Stimulated activated naive CD8-positive, alpha-beta T cell treated with anti-CD3 and anti-CD28 coated beads, Interleukin-15, Interleukin-2, amounts not matched to agents 100 ng/mL and 50 ng/mL, for 24 hours (primary cell): ENCODE results near the gene DISC1.

Experiments
- H3K27ac Mint-ChIP-seq: one replicate; pipeline ENCODE4 v1.8.0; 2021; ENCODE audit warnings: mild to moderate bottlenecking, mixed read lengths
- H3K27me3 Mint-ChIP-seq: one replicate; pipeline ENCODE4 v1.8.0; 2021; ENCODE audit warnings: mixed read lengths
- H3K36me3 Mint-ChIP-seq: one replicate; pipeline ENCODE4 v1.8.0; 2021; ENCODE audit warnings: low read depth, mixed read lengths
- H3K4me1 Mint-ChIP-seq: one replicate; pipeline ENCODE4 v1.8.0; 2021; ENCODE audit warnings: low read depth, mixed read lengths
- H3K4me3 Mint-ChIP-seq: one replicate; pipeline ENCODE4 v1.8.0; 2021; ENCODE audit warnings: mild to moderate bottlenecking, mixed read lengths
- H3K9me3 Mint-ChIP-seq: one replicate; pipeline ENCODE4 v1.8.0; 2021; ENCODE audit warnings: mixed read lengths

DISC1 gene

GRCh38 chr1:231808990-231809389 is 182.4 kb downstream of the DISC1 start:
- Mint-ChIP-seq H3K36me3 (no peaks in the 10 kb centered on the region), H3K4me3 (no peak overlapping the region), H3K27me3 (no peaks in the 10 kb centered on the region), H3K27ac (no peak overlapping the region), H3K9me3 (no peaks in the 10 kb centered on the region), H3K4me1 (no peaks in the 10 kb centered on the region)

- Mint-ChIP-seq H3K4me3 (no peak overlapping the region), H3K27ac (no peak overlapping the region), H3K9me3 (no peaks in the 10 kb centered on the region), H3K27me3 (no peaks in the 10 kb centered on the region), H3K36me3 (no peaks in the 10 kb centered on the region), H3K4me1 (no peaks in the 10 kb centered on the region)
Observed at GRCh38 chr1:231810415-231810814, 183.8 kb downstream of the DISC1 start.

GRCh38 chr1:231814021-231814420 is 187.4 kb downstream of the DISC1 start:
- Mint-ChIP-seq H3K4me1 (no peaks in the 10 kb centered on the region), H3K27ac (no peak overlapping the region), H3K9me3 (no peaks in the 10 kb centered on the region), H3K36me3 (peaks cover 18% of the 10 kb centered on the region), H3K4me3 (no peak overlapping the region), H3K27me3 (no peaks in the 10 kb centered on the region)

- no peaks in the 10 kb centered on the region for H3K27me3 Mint-ChIP-seq
- H3K27ac Mint-ChIP-seq: no peak overlapping the region
- no peaks in the 10 kb centered on the region for H3K9me3 Mint-ChIP-seq
- H3K4me3 Mint-ChIP-seq: no peak overlapping the region
- peaks cover 18% of the 10 kb centered on the region for H3K36me3 Mint-ChIP-seq
- no peaks in the 10 kb centered on the region for H3K4me1 Mint-ChIP-seq
Observed at GRCh38 chr1:231814521-231814920, 187.9 kb downstream of the DISC1 start.

- H3K36me3 Mint-ChIP-seq: peaks cover 18% of the 10 kb centered on the region
- no peak overlapping the region for H3K4me3 Mint-ChIP-seq
- H3K9me3 Mint-ChIP-seq: no peaks in the 10 kb centered on the region
- H3K27me3 Mint-ChIP-seq: no peaks in the 10 kb centered on the region
- no peaks in the 10 kb centered on the region for H3K4me1 Mint-ChIP-seq
- H3K27ac Mint-ChIP-seq: no peak overlapping the region
Observed at GRCh38 chr1:231817801-231818200, 191.2 kb downstream of the DISC1 start.

GRCh38 chr1:231818337-231818736 is 191.7 kb downstream of the DISC1 start:
- H3K27me3 Mint-ChIP-seq: no peaks in the 10 kb centered on the region
- no peaks in the 10 kb centered on the region for H3K4me1 Mint-ChIP-seq
- no peak overlapping the region for H3K4me3 Mint-ChIP-seq
- no peak overlapping the region for H3K27ac Mint-ChIP-seq
- H3K36me3 Mint-ChIP-seq: peaks cover 18% of the 10 kb centered on the region
- H3K9me3 Mint-ChIP-seq: no peaks in the 10 kb centered on the region

GRCh38 chr1:231821281-231821680 is 194.7 kb downstream of the DISC1 start:
- H3K4me1 Mint-ChIP-seq: no peaks in the 10 kb centered on the region
- H3K27ac Mint-ChIP-seq: no peak overlapping the region
- H3K9me3 Mint-ChIP-seq: no peaks in the 10 kb centered on the region
- no peak overlapping the region for H3K4me3 Mint-ChIP-seq
- H3K36me3 Mint-ChIP-seq: peaks cover 14% of the 10 kb centered on the region
- no peaks in the 10 kb centered on the region for H3K27me3 Mint-ChIP-seq

- no peaks in the 10 kb centered on the region for H3K9me3 Mint-ChIP-seq
Observed at GRCh38 chr1:231822041-231822440, 195.5 kb downstream of the DISC1 start.

GRCh38 chr1:231826566-231826965 is 200.0 kb downstream of the DISC1 start:
- H3K4me3 Mint-ChIP-seq: no peak overlapping the region
- no peak overlapping the region for H3K27ac Mint-ChIP-seq
- H3K4me1 Mint-ChIP-seq: no peaks in the 10 kb centered on the region

More at GRCh38 chr1:231822041-231822440, 195.5 kb downstream of the DISC1 start:
- no peak overlapping the region for H3K27ac Mint-ChIP-seq
- no peaks in the 10 kb centered on the region for H3K27me3 Mint-ChIP-seq
- no peak overlapping the region for H3K4me3 Mint-ChIP-seq
- peaks cover 10% of the 10 kb centered on the region for H3K36me3 Mint-ChIP-seq
- H3K4me1 Mint-ChIP-seq: no peaks in the 10 kb centered on the region

GRCh38 chr1:231827337-231828105 is 200.9 kb downstream of the DISC1 start:
- no peaks in the 10 kb centered on the region for H3K9me3 Mint-ChIP-seq
- H3K27me3 Mint-ChIP-seq: no peaks in the 10 kb centered on the region
- no peak overlapping the region for H3K4me3 Mint-ChIP-seq
- no peak overlapping the region for H3K27ac Mint-ChIP-seq
- H3K4me1 Mint-ChIP-seq: no peaks in the 10 kb centered on the region
- no peaks in the 10 kb centered on the region for H3K36me3 Mint-ChIP-seq

More at GRCh38 chr1:231826566-231826965, 200.0 kb downstream of the DISC1 start:
- H3K27me3 Mint-ChIP-seq: no peaks in the 10 kb centered on the region
- H3K9me3 Mint-ChIP-seq: no peaks in the 10 kb centered on the region
- no peaks in the 10 kb centered on the region for H3K36me3 Mint-ChIP-seq

- no peaks in the 10 kb centered on the region for H3K4me1 Mint-ChIP-seq
- H3K4me3 Mint-ChIP-seq: no peak overlapping the region
- no peak overlapping the region for H3K27ac Mint-ChIP-seq
Observed at GRCh38 chr1:231828182-231828920, 201.8 kb downstream of the DISC1 start.

GRCh38 chr1:231829332-231829731 is 202.7 kb downstream of the DISC1 start:
- no peaks in the 10 kb centered on the region for H3K9me3 Mint-ChIP-seq
- H3K4me1 Mint-ChIP-seq: no peaks in the 10 kb centered on the region
- H3K27ac Mint-ChIP-seq: no peak overlapping the region
- H3K4me3 Mint-ChIP-seq: no peak overlapping the region
- H3K27me3 Mint-ChIP-seq: no peaks in the 10 kb centered on the region
- no peaks in the 10 kb centered on the region for H3K36me3 Mint-ChIP-seq

More at GRCh38 chr1:231828182-231828920, 201.8 kb downstream of the DISC1 start:
- Mint-ChIP-seq H3K27me3 (no peaks in the 10 kb centered on the region), H3K36me3 (no peaks in the 10 kb centered on the region), H3K9me3 (no peaks in the 10 kb centered on the region)

- Mint-ChIP-seq H3K27me3 (no peaks in the 10 kb centered on the region), H3K9me3 (no peaks in the 10 kb centered on the region), H3K4me3 (no peak overlapping the region), H3K4me1 (no peaks in the 10 kb centered on the region), H3K36me3 (no peaks in the 10 kb centered on the region), H3K27ac (no peak overlapping the region)
Observed at GRCh38 chr1:231836227-231836893, 209.8 kb downstream of the DISC1 start.

GRCh38 chr1:231838521-231838920 is 211.9 kb downstream of the DISC1 start:
- H3K27me3 Mint-ChIP-seq: no peaks in the 10 kb centered on the region
- H3K9me3 Mint-ChIP-seq: no peaks in the 10 kb centered on the region
- no peaks in the 10 kb centered on the region for H3K36me3 Mint-ChIP-seq
- no peak overlapping the region for H3K4me3 Mint-ChIP-seq
- H3K4me1 Mint-ChIP-seq: no peaks in the 10 kb centered on the region
- H3K27ac Mint-ChIP-seq: no peak overlapping the region

GRCh38 chr1:231839999-231840398 is 213.4 kb downstream of the DISC1 start:
- Mint-ChIP-seq H3K27ac (no peak overlapping the region), H3K27me3 (no peaks in the 10 kb centered on the region), H3K4me3 (no peak overlapping the region), H3K36me3 (no peaks in the 10 kb centered on the region), H3K4me1 (peaks cover 10% of the 10 kb centered on the region), H3K9me3 (no peaks in the 10 kb centered on the region)
